GDM1 (cell line): Measurements from ENCODE around the gene GABBR2.

Experiments used
- DNase-seq: peaks from one replicate; lab custom pipeline; 2025; lab: John Stamatoyannopoulos, UW

GABBR2 gene

GRCh38 chr9:98342820-98343210 is 365.9 kb downstream of the GABBR2 start:
- no peak for DNase-seq

DNA sequence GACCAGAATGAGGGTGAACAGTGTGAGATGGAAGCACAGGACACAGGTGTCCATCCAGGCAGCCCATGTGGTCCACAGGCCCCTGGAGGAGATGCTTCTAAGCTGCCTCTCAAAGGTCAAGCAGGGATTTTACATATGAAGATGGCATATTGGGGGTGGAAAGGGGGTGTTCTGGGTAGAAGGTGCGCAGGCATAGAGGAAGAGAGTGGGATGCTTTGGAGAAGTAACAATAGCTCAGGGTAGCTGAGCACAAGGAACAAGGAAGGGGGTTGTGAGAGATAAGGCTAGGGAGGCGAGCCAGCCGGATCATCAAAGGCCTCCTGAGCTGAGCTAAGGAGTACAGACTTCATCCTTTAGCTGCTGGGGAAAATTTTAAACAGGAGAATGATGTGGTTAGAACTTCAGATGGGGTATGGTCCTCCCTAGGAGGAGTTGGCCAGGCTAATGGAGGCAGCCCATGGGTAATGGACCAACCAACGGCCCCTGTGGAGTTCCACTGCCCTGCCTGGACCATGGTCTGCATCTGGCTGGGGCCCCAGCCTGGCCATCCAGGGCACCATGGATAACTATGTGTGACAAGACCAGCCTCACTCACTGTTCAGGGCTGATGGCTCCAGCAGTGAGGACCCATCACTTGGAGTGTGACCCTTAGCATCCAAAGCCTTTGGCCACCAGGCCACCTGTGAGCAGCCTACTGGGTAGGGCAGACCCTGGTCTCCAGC is 366.5 kb downstream of the GABBR2 start:
- DNase-seq = no peak

GRCh38 chr9:98341157-98342097 is 367.3 kb downstream of the GABBR2 start:
- DNase-seq = no peak

GRCh38 chr9:98339987-98340800 is 368.5 kb downstream of the GABBR2 start:
- no peak for DNase-seq

DNA sequence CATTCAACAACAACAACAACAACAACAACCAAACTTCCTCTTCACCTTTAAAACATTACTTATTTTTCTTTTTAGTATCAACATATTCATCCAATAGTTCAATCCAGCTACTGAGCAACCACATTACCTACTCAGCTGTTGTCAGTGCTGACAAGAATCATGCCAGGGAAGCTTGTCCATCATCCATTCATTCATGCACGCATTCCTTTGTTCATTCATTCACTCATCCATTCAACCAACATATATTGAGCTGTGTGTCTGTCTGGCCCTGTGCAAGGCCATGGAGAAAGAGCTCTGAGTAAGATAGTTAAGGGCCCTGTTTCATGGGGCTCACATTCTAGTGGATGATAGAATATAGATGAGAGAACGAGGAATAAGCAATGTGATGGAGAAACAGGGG is 373.1 kb downstream of the GABBR2 start:
- DNase-seq = no peak

- no peak for DNase-seq
These were observed 373.9 kb downstream of the GABBR2 start for GRCh38 chr9:98334796-98335195.

GRCh38 chr9:98333703-98334582 is 374.8 kb downstream of the GABBR2 start:
- no peak for DNase-seq

DNA sequence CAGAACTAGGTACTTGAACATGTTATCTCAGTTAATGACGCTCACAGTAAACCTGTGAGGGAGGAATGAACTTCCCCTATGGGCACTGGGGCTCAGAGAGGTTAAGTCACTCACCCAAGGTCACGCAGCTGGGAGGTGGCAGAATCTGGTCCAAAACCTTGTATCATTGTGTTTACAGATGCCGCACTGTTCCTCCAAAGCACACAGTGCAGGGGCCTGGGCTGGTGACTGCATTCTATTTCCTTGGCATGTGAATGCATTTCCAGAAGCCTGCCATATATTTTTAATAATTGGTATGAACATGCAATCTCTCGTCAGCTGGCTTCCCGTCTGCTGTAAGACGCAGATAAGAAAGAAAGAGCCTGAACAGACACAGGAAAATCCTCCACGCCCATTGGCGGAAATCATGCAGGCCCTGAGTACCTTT is 376.3 kb downstream of the GABBR2 start:
- no peak for DNase-seq

DNA sequence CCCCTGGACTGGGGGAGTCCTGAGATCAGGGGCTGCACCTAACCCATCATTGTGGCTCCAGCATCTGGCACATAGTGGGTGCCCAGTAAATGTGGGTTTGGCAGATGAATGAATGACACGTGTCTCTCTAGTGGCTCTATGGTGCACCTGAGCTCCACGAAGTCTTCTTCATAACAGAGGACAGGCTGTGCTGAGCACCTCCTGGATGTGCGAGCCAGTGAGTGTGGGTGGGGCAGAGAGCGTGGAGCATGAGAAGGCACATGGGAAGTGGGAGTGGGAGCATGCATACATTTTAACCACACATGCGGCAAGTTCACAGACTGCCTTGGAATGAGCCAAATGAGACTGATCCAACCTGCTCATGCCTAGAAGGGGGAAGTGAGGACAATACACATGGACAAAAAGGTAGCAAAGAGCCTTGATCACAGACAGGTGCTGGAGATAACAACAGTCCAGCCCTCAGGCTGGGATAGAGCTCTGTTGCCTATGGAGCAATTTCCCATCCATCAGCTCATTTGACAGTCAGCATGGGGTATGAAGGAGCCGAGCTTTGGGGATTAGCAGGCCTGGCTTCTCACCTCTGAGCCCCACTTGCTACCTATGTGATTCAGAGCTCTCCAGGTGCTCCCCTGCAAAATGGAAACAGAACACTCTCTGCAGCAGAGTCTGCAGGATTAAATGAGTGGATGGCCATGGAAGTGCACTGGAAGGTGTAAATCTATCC is 377.0 kb downstream of the GABBR2 start:
- DNase-seq = no peak

DNA sequence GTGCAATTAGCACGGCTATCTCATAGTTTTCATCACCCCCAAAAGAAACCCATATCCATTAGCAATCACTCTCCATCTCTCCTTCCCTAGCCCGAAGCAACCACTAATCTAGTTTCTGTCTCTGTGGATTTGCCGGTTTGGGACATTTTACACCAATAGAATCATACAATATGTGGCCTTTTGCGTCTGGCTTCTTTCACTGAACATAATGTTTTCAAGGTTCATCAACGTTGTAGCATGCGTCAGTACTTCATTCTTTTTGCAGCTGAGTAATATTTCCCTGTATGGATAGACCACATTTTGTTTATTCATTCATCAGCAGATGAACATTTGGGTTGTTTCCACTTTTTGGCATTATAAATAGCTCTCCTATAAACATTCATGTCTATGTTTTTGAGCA is 377.9 kb downstream of the GABBR2 start:
- no peak for DNase-seq

DNA sequence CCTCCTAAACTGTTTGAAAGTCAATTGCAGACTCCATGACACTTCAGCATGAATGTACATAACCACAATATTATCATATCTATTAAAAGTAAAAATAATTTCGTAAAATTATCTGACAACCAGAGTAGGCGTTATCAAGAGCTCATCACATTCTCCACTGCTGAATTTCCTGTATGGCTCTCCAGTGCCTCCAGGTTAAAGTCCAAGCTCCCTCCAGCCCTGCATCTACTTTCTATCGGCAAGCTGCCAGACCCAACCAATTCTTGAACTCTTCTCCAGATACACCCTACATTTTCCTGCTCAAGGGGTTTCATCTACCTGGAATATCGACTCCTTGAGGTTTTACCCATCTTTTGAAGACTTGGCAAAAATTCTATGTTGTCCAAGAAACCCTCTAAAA is 378.8 kb downstream of the GABBR2 start:
- no peak for DNase-seq

DNA sequence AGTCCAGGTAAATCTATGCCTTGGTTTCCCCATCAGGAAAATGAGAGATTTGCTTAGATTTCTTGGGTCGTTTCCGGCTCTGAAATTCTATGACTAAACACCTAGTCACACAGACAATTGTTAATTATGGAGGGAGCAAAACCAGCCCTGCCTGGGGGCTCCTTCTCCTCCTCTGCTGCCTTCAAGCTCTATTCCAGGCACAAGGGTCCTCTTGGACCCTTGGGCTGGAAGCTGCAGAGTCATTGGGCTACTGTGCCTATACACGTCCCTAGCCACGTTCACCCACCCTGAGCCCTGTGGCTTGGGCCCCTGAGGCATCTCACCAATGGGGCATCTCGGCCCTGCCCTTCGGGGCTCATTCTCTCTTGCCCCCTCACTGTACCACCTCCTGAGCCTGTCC is 379.5 kb downstream of the GABBR2 start:
- DNase-seq = no peak

- no peak for DNase-seq
These were observed 380.0 kb downstream of the GABBR2 start for GRCh38 chr9:98328770-98329169.

DNA sequence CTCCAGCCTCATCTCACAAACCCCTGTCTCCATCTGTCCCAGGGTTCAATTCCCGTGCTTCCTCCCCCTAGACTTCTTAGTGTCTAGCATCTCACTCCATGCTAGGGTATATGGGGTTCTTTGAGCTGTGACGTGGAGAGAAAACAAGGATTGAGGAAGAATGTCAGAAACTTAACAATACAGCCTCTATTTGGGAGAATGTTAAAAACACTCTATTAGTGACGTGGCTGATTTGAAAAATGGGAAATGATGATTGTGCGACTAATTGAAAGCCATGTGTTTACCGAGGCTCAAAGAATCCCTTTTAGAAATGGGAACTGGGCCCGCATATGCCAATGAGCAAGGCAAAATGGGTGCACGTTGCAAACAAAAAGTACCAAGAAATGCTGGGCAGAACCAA is 380.6 kb downstream of the GABBR2 start:
- no peak for DNase-seq

- DNase-seq = no peak
These were observed 381.5 kb downstream of the GABBR2 start for GRCh38 chr9:98327249-98327561.

- DNase-seq = no peak
These were observed 382.1 kb downstream of the GABBR2 start for GRCh38 chr9:98326459-98327248.

GRCh38 chr9:98324801-98325200 is 383.9 kb downstream of the GABBR2 start:
- no peak for DNase-seq

- DNase-seq = no peak
These were observed 385.0 kb downstream of the GABBR2 start for GRCh38 chr9:98323831-98324135.

DNA sequence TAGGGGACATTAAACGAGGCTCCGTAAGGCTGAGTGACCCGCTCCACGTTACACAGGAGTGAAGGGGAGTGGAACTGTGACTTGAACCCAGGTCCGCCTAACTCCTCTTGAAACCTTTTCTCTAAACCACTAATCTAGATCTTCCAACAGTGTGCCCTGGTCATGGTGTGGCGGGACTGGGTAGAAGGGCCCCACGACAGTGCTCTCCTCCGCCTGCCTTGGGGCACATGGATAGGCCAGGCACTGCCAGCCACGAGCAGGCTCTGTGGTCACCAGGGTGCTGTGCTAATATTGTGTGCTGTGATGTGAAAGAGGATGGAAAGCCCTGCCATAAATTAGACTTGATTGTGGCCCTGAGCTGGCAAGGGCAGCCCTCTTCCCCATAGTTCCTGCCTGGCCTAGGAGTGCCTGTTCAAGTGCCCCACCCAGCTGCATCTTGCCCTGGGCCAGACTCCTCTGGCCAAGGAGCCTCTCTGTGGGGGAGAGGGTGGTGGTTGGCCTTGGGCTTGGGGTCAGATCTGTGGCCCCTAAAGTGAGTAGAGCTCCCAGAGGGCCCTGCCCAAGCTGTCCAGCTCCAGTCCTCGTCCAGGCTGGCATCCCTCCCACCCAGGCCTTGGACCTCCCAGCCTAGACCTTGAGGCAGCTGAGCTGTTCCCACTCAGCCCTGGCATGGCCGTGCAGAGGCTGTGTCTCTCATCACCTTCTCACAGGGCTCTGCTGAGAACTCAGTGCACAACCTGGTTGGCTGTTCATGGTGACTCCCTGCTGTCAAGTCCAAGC is 385.5 kb downstream of the GABBR2 start:
- no peak for DNase-seq
